ENCODE results near the gene MKI67. TPM values are rescaled to one million over a fixed set of nuclear protein-coding genes. Genes with fewer than 3 reads are reported as not detected.
"Not testable (repeated sequence)": the region's sequence is repeated elsewhere in the genome, so short reads cannot be mapped to it uniquely, and the experiment has no call there.

The MKI67 gene
- total RNA-seq, 1 donor, result 1.8 TPM

DNA sequence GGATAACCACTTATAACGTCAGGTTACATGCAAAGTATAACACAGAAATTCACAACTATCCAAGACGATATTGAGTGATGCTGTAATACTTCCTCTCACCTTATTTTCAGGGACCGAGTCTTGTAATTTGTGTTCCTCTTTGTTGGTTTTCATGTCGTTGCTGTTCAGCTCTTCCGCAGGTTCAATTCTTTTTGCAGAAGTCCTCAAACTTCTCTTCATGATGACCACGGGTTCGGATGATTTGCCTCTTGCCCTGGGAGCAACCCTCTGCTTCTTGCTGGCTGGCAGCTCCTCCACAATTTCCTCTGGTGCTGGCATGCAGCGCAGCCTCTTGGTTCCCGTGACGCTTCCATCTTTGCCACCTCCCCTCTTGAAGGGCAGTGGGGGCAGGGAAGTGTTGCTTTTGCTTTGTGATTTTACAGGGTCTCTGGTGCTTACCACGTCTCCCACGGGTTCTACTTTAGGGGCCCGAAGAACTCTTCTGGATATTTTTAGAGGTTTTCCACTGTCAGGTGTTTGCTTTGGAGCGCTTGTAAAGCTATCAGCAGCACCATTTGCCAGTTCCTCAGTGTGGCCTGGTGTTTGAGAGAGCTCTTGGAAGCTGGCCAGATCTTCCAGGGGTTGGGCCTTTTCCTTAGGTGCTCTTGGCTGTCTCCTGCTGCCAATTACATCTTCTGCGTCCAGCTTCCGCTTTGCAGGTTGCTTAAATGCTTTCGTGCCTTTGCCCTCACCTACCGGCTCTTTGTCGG is 23.6 kb downstream of the MKI67 start:
- Histone ChIP-seq H3K27me3 (ENCODE audit: insufficient read depth, low read length) (no peaks in the 10 kb centered on the region), H3K4me3 (ENCODE audit: low read length) (no peak overlapping the region), H3K9me3 (ENCODE audit: low read depth, low read length) (no peaks in the 10 kb centered on the region), H3K4me1 (ENCODE audit: insufficient read depth, low read length) (peaks cover 8% of the 10 kb centered on the region)

DNA sequence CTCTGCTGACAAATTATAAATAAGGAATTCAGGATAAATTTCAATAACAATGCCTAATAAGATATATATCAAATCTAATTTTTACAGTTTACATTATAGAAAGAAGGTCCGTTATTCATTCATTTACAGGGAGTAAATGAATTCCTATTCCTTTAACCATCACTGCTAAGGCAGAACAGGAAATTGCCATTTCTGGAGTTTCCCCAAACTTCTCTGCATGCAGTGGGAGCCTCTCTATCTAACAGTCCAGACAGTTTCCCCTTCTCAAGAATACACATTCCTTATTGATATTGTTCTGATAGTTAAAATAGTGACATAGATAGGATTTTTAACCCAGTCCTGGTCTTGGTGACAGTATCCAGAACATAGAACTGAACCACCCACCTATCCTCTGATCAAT is 24.3 kb downstream of the MKI67 start:
- H3K27me3 ChIP-seq (ENCODE audit: insufficient read depth, low read length), result no peaks in the 10 kb centered on the region
- peaks cover 8% of the 10 kb centered on the region for H3K4me1 ChIP-seq (ENCODE audit: insufficient read depth, low read length)
- H3K9me3 ChIP-seq (ENCODE audit: low read depth, low read length), result no peaks in the 10 kb centered on the region
- no peak overlapping the region for H3K4me3 ChIP-seq (ENCODE audit: low read length)

DNA sequence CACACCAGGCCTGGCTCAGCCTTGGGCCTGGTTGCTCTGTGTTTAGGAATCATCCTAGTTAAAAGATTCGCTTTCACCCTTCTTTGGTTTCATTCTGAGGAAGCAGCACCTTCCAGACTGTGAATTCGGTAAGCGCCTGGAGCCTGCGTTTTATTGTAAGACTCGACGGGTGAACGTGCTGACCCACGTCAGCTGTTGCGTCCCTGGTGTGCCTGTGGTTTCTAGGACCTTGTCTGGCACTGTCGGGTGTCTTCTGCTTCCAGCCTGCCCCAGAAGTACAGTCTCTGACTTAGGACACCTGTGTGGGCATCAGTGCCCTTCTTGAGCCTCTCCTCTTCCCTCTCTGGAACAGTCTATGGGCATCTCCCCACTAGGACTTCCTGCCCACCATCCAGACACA is 26.3 kb downstream of the MKI67 start:
- peaks cover 23% of the 10 kb centered on the region for H3K4me1 ChIP-seq (ENCODE audit: insufficient read depth, low read length)
- no peak overlapping the region for H3K4me3 ChIP-seq (ENCODE audit: low read length)
- no peaks in the 10 kb centered on the region for H3K9me3 ChIP-seq (ENCODE audit: low read depth, low read length)
- no peaks in the 10 kb centered on the region for H3K27me3 ChIP-seq (ENCODE audit: insufficient read depth, low read length)

DNA sequence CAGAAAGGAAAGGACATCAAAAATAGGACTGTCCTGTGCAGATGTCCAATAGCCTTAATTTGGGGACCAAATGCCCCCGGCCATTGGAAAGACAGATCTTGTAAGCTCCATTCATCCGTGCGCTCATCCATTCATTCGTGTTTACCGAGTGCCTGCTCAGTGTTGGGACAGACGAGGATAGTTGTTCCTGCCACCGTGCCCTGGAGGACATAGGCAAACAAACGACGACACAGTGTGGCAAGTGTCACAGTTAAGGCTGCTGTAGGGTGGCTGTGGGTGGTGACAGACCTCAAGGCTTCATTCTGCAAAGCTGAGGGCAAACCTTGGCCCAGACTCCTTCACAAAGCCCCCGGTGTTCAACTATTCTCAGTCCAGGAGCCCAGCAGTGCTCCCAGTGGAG is 27.6 kb downstream of the MKI67 start:
- Histone ChIP-seq H3K9me3 (ENCODE audit: low read depth, low read length) (no peaks in the 10 kb centered on the region), H3K27me3 (ENCODE audit: insufficient read depth, low read length) (no peaks in the 10 kb centered on the region), H3K4me1 (ENCODE audit: insufficient read depth, low read length) (peaks cover 17% of the 10 kb centered on the region), H3K4me3 (ENCODE audit: low read length) (no peak overlapping the region)

DNA sequence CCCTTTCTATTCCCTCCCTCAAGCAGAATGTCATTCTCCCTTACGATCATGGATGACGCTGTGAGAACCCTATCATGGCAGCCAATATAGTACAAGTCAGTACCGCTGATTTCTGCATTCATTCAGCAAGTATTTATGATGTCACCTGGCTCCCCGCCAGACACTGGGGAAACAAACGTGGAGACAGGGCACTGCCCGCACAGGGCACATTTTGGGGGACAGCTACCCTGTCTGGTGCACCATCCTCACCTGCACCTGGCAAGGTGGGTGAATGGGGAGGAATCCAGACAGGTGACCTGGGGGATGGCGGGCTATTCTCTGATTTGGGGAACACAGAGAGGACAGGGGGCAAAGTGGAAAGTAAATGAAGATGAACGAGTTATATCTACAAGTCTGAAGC is 28.4 kb downstream of the MKI67 start:
- no peaks in the 10 kb centered on the region for H3K9me3 ChIP-seq (ENCODE audit: low read depth, low read length)
- H3K4me3 ChIP-seq (ENCODE audit: low read length), result no peak overlapping the region
- H3K4me1 ChIP-seq (ENCODE audit: insufficient read depth, low read length), result peaks cover 16% of the 10 kb centered on the region
- H3K27me3 ChIP-seq (ENCODE audit: insufficient read depth, low read length), result no peaks in the 10 kb centered on the region

DNA sequence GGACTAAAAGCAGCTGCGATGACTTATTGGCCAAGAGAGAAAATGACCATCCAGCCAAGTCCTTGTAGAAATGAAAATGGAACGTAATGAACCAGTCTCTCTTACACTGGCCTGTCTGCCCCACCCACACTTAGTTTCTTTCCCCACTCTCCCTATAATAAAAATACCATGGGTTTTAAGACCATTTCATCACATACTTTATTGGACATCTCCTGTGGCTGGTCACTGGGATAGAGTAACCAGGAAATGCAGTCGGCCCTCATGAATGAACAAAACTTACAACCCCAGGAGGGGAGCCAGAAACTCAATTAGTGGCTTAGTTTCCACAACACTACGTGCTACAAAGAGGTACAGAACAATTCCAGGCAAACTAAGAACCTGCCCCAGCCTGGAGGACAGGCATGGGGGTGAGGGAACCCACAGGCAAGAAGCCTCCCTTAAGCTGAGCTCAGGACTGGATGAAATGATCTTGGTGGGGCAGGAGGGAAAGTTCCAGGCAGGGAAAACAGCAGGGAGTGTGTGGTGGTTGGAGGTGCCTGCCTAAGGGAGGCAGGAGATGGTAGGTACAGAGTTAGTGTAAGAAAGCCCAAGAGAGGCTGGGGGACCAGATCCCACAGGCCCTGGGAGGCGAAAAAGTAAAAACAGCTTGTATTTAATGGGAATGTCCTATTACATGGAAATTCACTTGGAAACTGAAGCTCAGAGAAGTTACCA is 29.6 kb downstream of the MKI67 start:
- Histone ChIP-seq H3K27me3 (ENCODE audit: insufficient read depth, low read length) (no peaks in the 10 kb centered on the region), H3K4me3 (ENCODE audit: low read length) (no peak overlapping the region), H3K4me1 (ENCODE audit: insufficient read depth, low read length) (peaks cover 16% of the 10 kb centered on the region), H3K9me3 (ENCODE audit: low read depth, low read length) (no peaks in the 10 kb centered on the region)

GRCh38 chr10:128095753-128096469 is 30.3 kb downstream of the MKI67 start:
- no peak overlapping the region for H3K4me3 ChIP-seq (ENCODE audit: low read length)
- peaks cover 16% of the 10 kb centered on the region for H3K4me1 ChIP-seq (ENCODE audit: insufficient read depth, low read length)
- H3K27me3 ChIP-seq (ENCODE audit: insufficient read depth, low read length), result no peaks in the 10 kb centered on the region
- no peaks in the 10 kb centered on the region for H3K9me3 ChIP-seq (ENCODE audit: low read depth, low read length)

DNA sequence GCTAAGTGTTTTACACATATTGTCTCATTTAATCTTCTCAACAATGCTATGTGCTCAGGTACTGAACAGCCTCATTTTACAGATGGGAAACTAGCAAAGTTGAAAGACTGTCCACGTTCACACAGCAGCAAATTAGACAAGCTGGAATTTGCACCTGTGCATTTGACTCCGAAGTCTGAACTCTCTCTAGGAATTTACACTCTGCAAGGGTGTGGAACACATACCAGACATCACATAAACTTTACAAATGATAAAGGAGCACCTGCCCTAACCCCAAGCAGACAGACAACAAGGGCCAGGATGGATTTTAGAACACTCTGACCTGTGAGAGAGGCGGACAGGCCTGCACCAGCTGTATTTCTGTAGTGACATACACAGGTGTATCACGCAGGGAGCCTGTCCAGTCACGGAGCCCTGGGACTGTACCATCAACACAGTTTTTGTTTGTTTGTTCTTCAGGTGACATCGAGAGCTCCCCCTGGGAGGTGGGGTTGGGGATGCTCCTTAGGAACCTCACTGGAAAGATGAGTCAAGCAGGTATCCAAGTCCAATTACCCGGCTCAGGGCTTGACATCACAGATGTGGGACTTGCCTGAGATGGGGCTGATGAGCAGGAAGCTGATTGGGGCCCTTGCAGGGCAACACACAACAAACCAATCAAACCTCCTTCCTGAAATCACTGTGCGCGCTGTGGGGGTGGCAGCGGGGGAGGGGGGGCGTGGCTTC is 31.0 kb downstream of the MKI67 start:
- Histone ChIP-seq H3K27me3 (ENCODE audit: insufficient read depth, low read length) (no peaks in the 10 kb centered on the region), H3K4me3 (ENCODE audit: low read length) (no peak overlapping the region), H3K4me1 (ENCODE audit: insufficient read depth, low read length) (peaks cover 16% of the 10 kb centered on the region), H3K9me3 (ENCODE audit: low read depth, low read length) (no peaks in the 10 kb centered on the region)

GRCh38 chr10:128094596-128094995 is 31.6 kb downstream of the MKI67 start:
- not testable (repeated sequence) for H3K27me3 ChIP-seq (ENCODE audit: insufficient read depth, low read length); H3K4me3 ChIP-seq (ENCODE audit: low read length); H3K9me3 ChIP-seq (ENCODE audit: low read depth, low read length)
- H3K4me1 ChIP-seq (ENCODE audit: insufficient read depth, low read length), result peaks cover 16% of the 10 kb centered on the region

DNA sequence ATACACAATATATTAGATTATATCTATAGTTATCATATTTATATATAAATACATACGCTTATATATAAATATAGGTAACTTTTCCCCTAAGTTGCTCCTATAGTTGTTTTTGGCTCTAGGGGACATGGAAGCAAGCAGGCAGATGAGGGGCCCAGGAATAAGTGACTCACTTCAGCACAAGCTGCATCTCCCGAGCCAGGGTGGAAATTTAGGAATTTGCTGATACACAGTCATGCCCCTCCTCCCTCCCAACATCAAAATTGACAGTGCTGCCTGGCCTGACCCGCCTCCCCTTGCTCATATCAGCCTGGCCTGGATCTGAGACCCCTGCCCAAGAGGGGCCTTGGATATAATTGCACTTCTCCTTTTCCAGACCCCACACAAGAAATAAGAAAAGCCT is 33.8 kb downstream of the MKI67 start:
- peaks cover 16% of the 10 kb centered on the region for H3K4me1 ChIP-seq (ENCODE audit: insufficient read depth, low read length)
- H3K27me3 ChIP-seq (ENCODE audit: insufficient read depth, low read length), result no peaks in the 10 kb centered on the region
- no peak overlapping the region for H3K4me3 ChIP-seq (ENCODE audit: low read length)
- no peaks in the 10 kb centered on the region for H3K9me3 ChIP-seq (ENCODE audit: low read depth, low read length)

- Histone ChIP-seq H3K27me3 (ENCODE audit: insufficient read depth, low read length) (no peaks in the 10 kb centered on the region), H3K9me3 (ENCODE audit: low read depth, low read length) (no peaks in the 10 kb centered on the region), H3K4me1 (ENCODE audit: insufficient read depth, low read length) (peaks cover 13% of the 10 kb centered on the region), H3K4me3 (ENCODE audit: low read length) (no peak overlapping the region)
Measured at GRCh38 chr10:128091636-128092210, 34.5 kb downstream of the MKI67 start.

GRCh38 chr10:128087884-128088709 is 38.1 kb downstream of the MKI67 start:
- no peaks in the 10 kb centered on the region for H3K9me3 ChIP-seq (ENCODE audit: low read depth, low read length)
- no peak overlapping the region for H3K4me3 ChIP-seq (ENCODE audit: low read length)
- no peaks in the 10 kb centered on the region for H3K4me1 ChIP-seq (ENCODE audit: insufficient read depth, low read length)
- no peaks in the 10 kb centered on the region for H3K27me3 ChIP-seq (ENCODE audit: insufficient read depth, low read length)

GRCh38 chr10:128087146-128087883 is 38.9 kb downstream of the MKI67 start:
- Histone ChIP-seq H3K9me3 (ENCODE audit: low read depth, low read length) (no peaks in the 10 kb centered on the region), H3K4me1 (ENCODE audit: insufficient read depth, low read length) (no peaks in the 10 kb centered on the region), H3K4me3 (ENCODE audit: low read length) (no peak overlapping the region), H3K27me3 (ENCODE audit: insufficient read depth, low read length) (no peaks in the 10 kb centered on the region)

Measured in mononuclear cell (primary cell).